Measurements from ENCODE around the gene FAM227B. TPM values are rescaled to one million over a fixed set of nuclear protein-coding genes. Genes with fewer than 3 reads are reported as not detected.
"Not testable (repeated sequence)": the region's sequence is repeated elsewhere in the genome, so short reads cannot be mapped to it uniquely, and the experiment has no call there.

FAM227B gene
- total RNA-seq, 6 experiments from 2014 or later, result 4.3 to 7.5 (median 5.7) TPM

DNA sequence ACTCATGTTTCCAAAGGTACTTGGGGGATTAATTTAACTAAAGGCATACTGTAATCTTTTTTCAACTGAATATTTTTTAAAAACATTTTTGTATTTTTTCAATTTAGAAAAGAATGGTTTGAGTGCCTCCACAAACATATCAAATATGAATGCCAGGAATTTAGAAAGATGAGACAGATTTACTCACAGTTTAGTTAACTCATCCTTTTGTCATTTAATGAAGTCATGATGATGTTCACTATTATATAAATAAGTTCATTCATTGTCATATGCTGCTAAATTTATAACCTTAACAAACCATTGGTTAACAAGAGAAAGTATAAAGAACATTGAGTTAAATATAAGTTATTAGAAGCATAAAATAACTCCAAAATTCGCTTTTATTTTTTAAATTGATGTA lies 147.6 kb downstream of the FAM227B start:
- no peak for TF ChIP-seq CTCF (IDR thresholded peaks at IDR 0.05)
- no peaks in the 10 kb centered on the region for H3K27me3 Mint-ChIP-seq (ENCODE audit: insufficient read depth)
- H3K27ac Mint-ChIP-seq, result no peak overlapping the region
- H3K9me3 Mint-ChIP-seq, result peaks cover 4% of the 10 kb centered on the region; the same call in 1 of the 2 replicates
- H3K4me1 Mint-ChIP-seq (ENCODE audit: low read depth), result peaks cover 43% of the 10 kb centered on the region
- H3K36me3 Mint-ChIP-seq (ENCODE audit: low read depth), result peaks cover 43% of the 10 kb centered on the region
- H3K4me3 Mint-ChIP-seq, result no peak overlapping the region
- no peak for DNase-seq

DNA sequence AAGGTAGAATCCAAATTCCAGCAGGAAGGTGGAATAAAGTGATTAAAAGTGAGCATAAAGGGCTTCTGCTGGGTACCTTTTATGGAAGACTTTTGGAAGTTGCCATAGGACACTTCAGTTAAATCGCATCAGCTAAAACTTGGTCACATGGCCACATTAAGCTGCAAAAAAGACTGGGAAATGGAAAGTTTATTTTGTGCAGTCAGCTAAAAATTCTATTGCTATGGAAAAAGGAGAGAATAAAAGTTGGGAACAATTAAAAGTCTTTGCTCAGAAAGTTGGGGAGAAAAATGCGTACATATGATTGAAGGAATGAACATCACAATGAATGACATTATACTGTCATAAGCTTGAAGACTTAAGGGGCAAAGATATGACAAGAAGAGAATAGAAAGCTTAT lies 148.3 kb downstream of the FAM227B start:
- H3K36me3 Mint-ChIP-seq (ENCODE audit: low read depth), result peaks cover 43% of the 10 kb centered on the region
- no peaks in the 10 kb centered on the region for H3K27me3 Mint-ChIP-seq (ENCODE audit: insufficient read depth)
- no peak for TF ChIP-seq CTCF (IDR thresholded peaks at IDR 0.05)
- peaks cover 4% of the 10 kb centered on the region; the same call in 1 of the 2 replicates for H3K9me3 Mint-ChIP-seq
- no peak overlapping the region for H3K27ac Mint-ChIP-seq
- H3K4me3 Mint-ChIP-seq, result no peak overlapping the region
- DNase-seq, result no peak
- H3K4me1 Mint-ChIP-seq (ENCODE audit: low read depth), result peaks cover 50% of the 10 kb centered on the region

- Mint-ChIP-seq H3K4me1 (ENCODE audit: low read depth) (peaks cover 56% of the 10 kb centered on the region), H3K9me3 (peaks cover 4% of the 10 kb centered on the region; the same call in 1 of the 2 replicates), H3K27me3 (ENCODE audit: insufficient read depth) (no peaks in the 10 kb centered on the region), H3K4me3 (no peak overlapping the region), H3K27ac (no peak overlapping the region), H3K36me3 (ENCODE audit: low read depth) (peaks cover 37% of the 10 kb centered on the region)
- no peak for DNase-seq
- TF ChIP-seq CTCF (IDR thresholded peaks at IDR 0.05), result no peak
Measured at GRCh38 chr15:49471733-49472132, 148.9 kb downstream of the FAM227B start.

- Mint-ChIP-seq H3K4me1 (ENCODE audit: low read depth) (peaks cover 61% of the 10 kb centered on the region), H3K36me3 (ENCODE audit: low read depth) (peaks cover 37% of the 10 kb centered on the region)
- not testable (repeated sequence) for DNase-seq; H3K9me3 Mint-ChIP-seq; H3K4me3 Mint-ChIP-seq; H3K27me3 Mint-ChIP-seq (ENCODE audit: insufficient read depth); H3K27ac Mint-ChIP-seq
- peak; percentile 64; the same call in 1 of the 2 replicates for TF ChIP-seq CTCF (IDR thresholded peaks at IDR 0.05)
Measured at GRCh38 chr15:49471248-49471647, 149.4 kb downstream of the FAM227B start.

GRCh38 chr15:49468481-49468839 lies 152.2 kb downstream of the FAM227B start:
- H3K36me3 Mint-ChIP-seq (ENCODE audit: low read depth), result peaks cover 28% of the 10 kb centered on the region
- peaks cover 79% of the 10 kb centered on the region for H3K4me1 Mint-ChIP-seq (ENCODE audit: low read depth)
- no peaks in the 10 kb centered on the region for H3K27me3 Mint-ChIP-seq (ENCODE audit: insufficient read depth)
- no peaks in the 10 kb centered on the region for H3K9me3 Mint-ChIP-seq
- peak overlapping the region; percentile 74 for H3K27ac Mint-ChIP-seq
- DNase-seq, result peak; percentile 35
- TF ChIP-seq CTCF (IDR thresholded peaks at IDR 0.05), result no peak
- peak overlapping the region; percentile 84 for H3K4me3 Mint-ChIP-seq

Measured in HFFc6 (cell line).